ENCODE measurements around the gene KLF6. TPM values are rescaled to one million over a fixed set of nuclear protein-coding genes. Genes with fewer than 3 reads are reported as not detected.

KLF6 gene
- total RNA-seq, 1 experiment from 2014 or later: 94.5 TPM

GRCh38 chr10:3808689-3809199 is 23.7 kb upstream of the KLF6 start:
- ChIA-PET POLR2A (ENCODE audit: unreplicated experiment) (interaction anchor here (0.6 kb wide), 1 partner anchor 877 kb away, joined by 4 read pairs; no protein-coding TSS in a partner anchor), CTCF (no interaction called here)
- Histone ChIP-seq H4K20me1 (ENCODE audit: low read length) (no peaks in the 10 kb centered on the region), H2AFZ (ENCODE audit: low read length) (no peak overlapping the region), H3K27me3 (ENCODE audit: low read length) (no peaks in the 10 kb centered on the region), H3K36me3 (ENCODE audit: low read depth, low read length) (no peaks in the 10 kb centered on the region), H3K4me1 (ENCODE audit: insufficient read depth, low read length) (peaks cover 85% of the 10 kb centered on the region), H3K9me2 (replicated peaks; ENCODE audit: low read length) (no peaks in the 10 kb centered on the region), H3K9ac (ENCODE audit: low read length) (peak overlapping the region; percentile 99), H3K9me3 (ENCODE audit: low read length) (no peaks in the 10 kb centered on the region), H3K27ac (ENCODE audit: low read length) (peak overlapping the region; percentile 100), H3K4me2 (ENCODE audit: low read length) (peak overlapping the region; percentile 62), H3F3A (ENCODE audit: low read length, unreplicated experiment) (peaks cover 3% of the 10 kb centered on the region), H3K4me3 (ENCODE audit: low read length) (no peak overlapping the region), H3K79me2 (ENCODE audit: low read length) (peaks cover 6% of the 10 kb centered on the region; the same call in 1 of the 2 replicates)
- intact Hi-C loops (cut with micrococcal nuclease): loop anchor here (10.0 kb wide), 1 partner anchor 386 kb away; no protein-coding TSS in a partner anchor
- DNase-seq: no peak
- TF ChIP-seq EZH2 (IDR thresholded peaks at IDR 0.05; ENCODE audit: low read length, unreplicated experiment) (no peak), EZH2phosphoT487 (IDR thresholded peaks at IDR 0.05; ENCODE audit: borderline replicate concordance, low read length) (no peak)
- TF ChIP-seq, protein P1, sequence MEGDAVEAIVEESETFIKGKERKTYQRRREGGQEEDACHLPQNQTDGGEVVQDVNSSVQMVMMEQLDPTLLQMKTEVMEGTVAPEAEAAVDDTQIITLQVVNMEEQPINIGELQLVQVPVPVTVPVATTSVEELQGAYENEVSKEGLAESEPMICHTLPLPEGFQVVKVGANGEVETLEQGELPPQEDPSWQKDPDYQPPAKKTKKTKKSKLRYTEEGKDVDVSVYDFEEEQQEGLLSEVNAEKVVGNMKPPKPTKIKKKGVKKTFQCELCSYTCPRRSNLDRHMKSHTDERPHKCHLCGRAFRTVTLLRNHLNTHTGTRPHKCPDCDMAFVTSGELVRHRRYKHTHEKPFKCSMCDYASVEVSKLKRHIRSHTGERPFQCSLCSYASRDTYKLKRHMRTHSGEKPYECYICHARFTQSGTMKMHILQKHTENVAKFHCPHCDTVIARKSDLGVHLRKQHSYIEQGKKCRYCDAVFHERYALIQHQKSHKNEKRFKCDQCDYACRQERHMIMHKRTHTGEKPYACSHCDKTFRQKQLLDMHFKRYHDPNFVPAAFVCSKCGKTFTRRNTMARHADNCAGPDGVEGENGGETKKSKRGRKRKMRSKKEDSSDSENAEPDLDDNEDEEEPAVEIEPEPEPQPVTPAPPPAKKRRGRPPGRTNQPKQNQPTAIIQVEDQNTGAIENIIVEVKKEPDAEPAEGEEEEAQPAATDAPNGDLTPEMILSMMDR (conservative IDR thresholded peaks at IDR 0.05; ENCODE audit: low read depth, low read length): no peak
- no TSS peak for BruUV-seq (replicated peaks)
- no peak for ATAC-seq

DNA sequence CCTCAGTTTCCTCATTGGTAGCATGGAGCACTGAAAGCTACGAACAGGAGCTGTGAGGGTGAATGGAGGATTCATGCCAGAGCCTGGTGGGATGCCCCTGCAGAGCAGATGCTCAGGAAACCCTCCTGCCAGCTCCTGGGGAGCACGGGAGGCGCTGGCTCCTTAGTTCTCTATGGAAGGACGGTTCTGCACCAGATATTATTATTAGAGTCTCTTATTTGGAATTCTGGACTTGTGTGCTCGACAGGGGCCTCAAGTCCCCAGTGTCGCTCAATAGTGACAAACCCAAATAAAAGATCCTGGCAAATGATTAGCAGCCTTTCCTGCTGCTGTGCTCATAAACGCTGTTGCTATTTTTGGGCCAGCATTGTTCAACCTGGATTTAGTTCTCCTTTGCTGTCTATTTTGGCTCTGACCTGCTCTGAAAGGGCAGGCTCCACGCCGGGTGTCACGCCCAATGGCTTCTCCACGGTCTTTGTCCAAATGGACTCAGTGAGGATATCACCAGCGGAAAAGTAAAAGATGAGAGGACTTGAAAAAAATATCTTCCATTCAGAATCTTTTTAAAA is 23.0 kb upstream of the KLF6 start:
- peaks cover 6% of the 10 kb centered on the region; the same call in 1 of the 2 replicates for H3K79me2 ChIP-seq (ENCODE audit: low read length)
- no peak overlapping the region for H3K4me2 ChIP-seq (ENCODE audit: low read length)
- POLR2A ChIA-PET (ENCODE audit: unreplicated experiment): interaction anchor here (0.6 to 2.4 kb wide), 4 partner anchors 21 to 878 kb away, joined by 3 to 11 read pairs (median 5); partner anchors contain the start of gene KLF6
- no peaks in the 10 kb centered on the region for H4K20me1 ChIP-seq (ENCODE audit: low read length)
- intact Hi-C loops (cut with micrococcal nuclease): loop anchor here (2.0 to 10.0 kb wide), 2 partner anchors 387 to 963 kb away; no protein-coding TSS in a partner anchor
- CTCF ChIA-PET: no interaction called here
- H2AFZ ChIP-seq (ENCODE audit: low read length): no peak overlapping the region
- H3K27me3 ChIP-seq (ENCODE audit: low read length): no peaks in the 10 kb centered on the region
- peaks cover 85% of the 10 kb centered on the region for H3K4me1 ChIP-seq (ENCODE audit: insufficient read depth, low read length)
- no peaks in the 10 kb centered on the region for H3K36me3 ChIP-seq (ENCODE audit: low read depth, low read length)
- ATAC-seq (no peak), DNase-seq (no peak)
- H3K9ac ChIP-seq (ENCODE audit: low read length): peak overlapping the region; percentile 99
- no peaks in the 10 kb centered on the region for H3K9me3 ChIP-seq (ENCODE audit: low read length)
- H3F3A ChIP-seq (ENCODE audit: low read length, unreplicated experiment): peaks cover 3% of the 10 kb centered on the region
- no peak overlapping the region for H3K4me3 ChIP-seq (ENCODE audit: low read length)
- peak overlapping the region; percentile 100 for H3K27ac ChIP-seq (ENCODE audit: low read length)
- no peaks in the 10 kb centered on the region for H3K9me2 ChIP-seq (replicated peaks; ENCODE audit: low read length)
- BruUV-seq (replicated peaks): no TSS peak
- TF ChIP-seq EZH2phosphoT487 (IDR thresholded peaks at IDR 0.05; ENCODE audit: borderline replicate concordance, low read length): no peak
- TF ChIP-seq, protein P1 (conservative IDR thresholded peaks at IDR 0.05; ENCODE audit: low read depth, low read length): no peak
- TF ChIP-seq EZH2 (IDR thresholded peaks at IDR 0.05; ENCODE audit: low read length, unreplicated experiment): no peak

Data from PC-3 (cell line).